IMR-90 (cell line): Measurements from ENCODE around the gene TCN1. TPM values are rescaled to one million over a fixed set of nuclear protein-coding genes. Genes with fewer than 3 reads are reported as not detected.

Experiments used
- ATAC-seq: fragments of 200-7000 bp; cut with Tn5 transposase; 2 replicates; pipeline ENCODE4 v1.9.1; 2020; ENCODE audit warnings: low read depth, mild to moderate bottlenecking, moderate library complexity
- BruUV-seq: library from RNA; stranded (reverse); fragments of 400-500 nt; replicated peaks from 2 replicates; lab custom pipeline; 2021; lab: Mats Ljungman, UMichigan
- CTCF ChIA-PET: fragments of 300-600 bp; formaldehyde crosslinking; extraction: SDS; loops from one replicate; lab custom pipeline; 2021; ENCODE audit warnings: antibody characterized with exemption; lab: Yijun Ruan, JAX
- POLR2A ChIA-PET: fragments of 300-600 bp; sonication (Branson Sonifier 250); formaldehyde crosslinking; loops from one replicate; lab custom pipeline; 2022; ENCODE audit warnings: antibody characterized with exemption; ENCODE audit not compliant: unreplicated experiment; lab: Charles Lee
- DNase-seq: peaks from one replicate; pipeline ENCODE4 v3.0.0; 2013
- H2AFZ ChIP-seq: replicated peaks from 2 replicates; pipeline ENCODE3; 2013; ENCODE audit warnings: low read length, mild to moderate bottlenecking; ENCODE audit not compliant: poor library complexity
- H2AK5ac ChIP-seq: 2 replicates; pipeline ENCODE4 v1.6.1; 2013; ENCODE audit warnings: low read depth, low read length, inconsistent platforms
- H2AK9ac ChIP-seq: replicated peaks from 2 replicates; pipeline ENCODE3; 2013; ENCODE audit warnings: mild to moderate bottlenecking, low read depth, low read length, moderate library complexity; ENCODE audit not compliant: poor library complexity
- H2BK120ac ChIP-seq: 2 replicates; pipeline ENCODE4 v1.6.1; 2013; ENCODE audit warnings: low read depth, low read length, inconsistent platforms
- H2BK15ac ChIP-seq: 3 replicates; pipeline ENCODE4 v1.6.1; 2013; ENCODE audit warnings: low read depth, low read length, inconsistent platforms
- H2BK20ac ChIP-seq: 2 replicates; pipeline ENCODE4 v1.6.1; 2013; ENCODE audit warnings: low read depth, mild to moderate bottlenecking, inconsistent platforms, low read length, moderate library complexity
- H2BK5ac ChIP-seq: 2 replicates; pipeline ENCODE4 v1.6.1; 2013; ENCODE audit warnings: mild to moderate bottlenecking, low read depth, low read length, inconsistent platforms; ENCODE audit not compliant: poor library complexity, severe bottlenecking
- H3K14ac ChIP-seq: replicated peaks from 2 replicates; pipeline ENCODE4 v1.6.1; 2013; ENCODE audit warnings: low read depth, low read length, inconsistent platforms
- H3K18ac ChIP-seq: 2 replicates; pipeline ENCODE4 v1.6.1; 2013; ENCODE audit warnings: low read depth, low read length, control low read depth
- H3K23ac ChIP-seq: 2 replicates; pipeline ENCODE4 v1.6.1; 2013; ENCODE audit warnings: low read depth, low read length, inconsistent platforms
- H3K27ac ChIP-seq: 2 replicates; pipeline ENCODE4 v1.5.1; 2013; ENCODE audit warnings: mild to moderate bottlenecking, control low read depth, low read length; ENCODE audit not compliant: insufficient read depth
- H3K27me3 ChIP-seq: 2 replicates; pipeline ENCODE4 v1.6.1; 2013; ENCODE audit warnings: low read length; ENCODE audit not compliant: control insufficient read depth, insufficient read depth
- H3K36me3 ChIP-seq: 2 replicates; pipeline ENCODE4 v1.6.1; 2013; ENCODE audit warnings: low read length, mixed read lengths; ENCODE audit not compliant: control insufficient read depth, insufficient read depth
- H3K4ac ChIP-seq: 2 replicates; pipeline ENCODE4 v1.6.1; 2013; ENCODE audit warnings: low read depth, low read length, inconsistent platforms
- H3K4me1 ChIP-seq: 2 replicates; pipeline ENCODE4 v1.6.1; 2013; ENCODE audit warnings: low read length, mixed read lengths; ENCODE audit not compliant: control insufficient read depth, insufficient read depth
- H3K4me2 ChIP-seq: 2 replicates; pipeline ENCODE4 v1.6.1; 2013; ENCODE audit warnings: low read depth, mild to moderate bottlenecking, control low read depth, low read length, moderate library complexity
- H3K4me3 ChIP-seq: 2 replicates; pipeline ENCODE4 v1.5.1; 2013; ENCODE audit warnings: low read depth, mild to moderate bottlenecking, control low read depth, low read length, moderate library complexity; ENCODE audit not compliant: insufficient read depth
- H3K56ac ChIP-seq: 2 replicates; pipeline ENCODE4 v1.6.1; 2013; ENCODE audit warnings: low read length, inconsistent platforms; ENCODE audit not compliant: insufficient read depth; ENCODE audit errors: extremely low read depth
- H3K79me1 ChIP-seq, 2 experiments: 2 replicates each; pipeline ENCODE4 v1.6.1; 2013; ENCODE audit warnings: low read length in 2 of 2, inconsistent platforms in 1 of 2, low read depth in 1 of 2
- H3K9ac ChIP-seq: 2 replicates; pipeline ENCODE4 v1.6.1; 2013; ENCODE audit warnings: low read depth, low read length, control low read depth
- H3K9me1 ChIP-seq: 2 replicates; pipeline ENCODE4 v1.6.1; 2013; ENCODE audit warnings: low read length, inconsistent platforms; ENCODE audit not compliant: insufficient read depth
- H3K9me3 ChIP-seq: 2 replicates; pipeline ENCODE4 v1.6.1; 2013; ENCODE audit warnings: low read length; ENCODE audit not compliant: control insufficient read depth, insufficient read depth
- H4K20me1 ChIP-seq: 2 replicates; pipeline ENCODE4 v1.6.1; 2013; ENCODE audit warnings: low read length, inconsistent platforms; ENCODE audit not compliant: insufficient read depth
- H4K5ac ChIP-seq: 2 replicates; pipeline ENCODE4 v1.6.1; 2013; ENCODE audit warnings: mild to moderate bottlenecking, low read depth, low read length, control low read depth
- H4K8ac ChIP-seq, 2 experiments: 2 replicates each; pipeline ENCODE4 v1.6.1; 2013; ENCODE audit warnings: low read depth in 2 of 2, low read length in 2 of 2, control low read depth in 1 of 2, inconsistent platforms in 1 of 2
- H4K91ac ChIP-seq: 2 replicates; pipeline ENCODE4 v1.6.1; 2013; ENCODE audit warnings: low read depth, low read length, inconsistent platforms; ENCODE audit not compliant: insufficient read depth
- BHLHE40 ChIP-seq: fragments of 150-350 bp; IDR thresholded peaks from 2 replicates; pipeline ENCODE4 v1.6.1; 2016; ENCODE audit warnings: mild to moderate bottlenecking, low read depth, low read length
- CTCF ChIP-seq: conservative IDR thresholded peaks from 2 replicates; pipeline ENCODE4 v1.5.1; 2012; ENCODE audit warnings: mild to moderate bottlenecking, low read depth, low read length, improper control_type of control experiment
- MXI1 ChIP-seq: IDR thresholded peaks from 2 replicates; pipeline ENCODE4 v1.6.1; 2012; ENCODE audit warnings: low read depth, mild to moderate bottlenecking, low read length, moderate library complexity, borderline replicate concordance
- NFE2L2 ChIP-seq: fragments of 150-350 bp; IDR thresholded peaks from 2 replicates; pipeline ENCODE4 v1.6.1; 2016; ENCODE audit warnings: low read depth, mild to moderate bottlenecking, low read length
- POLR2A ChIP-seq: IDR thresholded peaks from 2 replicates; pipeline ENCODE4 v1.6.1; 2012; ENCODE audit warnings: mild to moderate bottlenecking, low read depth, low read length
- RAD21 ChIP-seq: IDR thresholded peaks from 2 replicates; pipeline ENCODE4 v1.6.1; 2012; ENCODE audit warnings: low read length, improper control_type of control experiment
- SMC3 ChIP-seq: fragments of 150-350 bp; IDR thresholded peaks from 2 replicates; pipeline ENCODE4 v1.6.1; 2016; ENCODE audit warnings: low read depth, mild to moderate bottlenecking, antibody characterized with exemption, low read length, moderate library complexity
- USF2 ChIP-seq: fragments of 150-350 bp; IDR thresholded peaks from 2 replicates; pipeline ENCODE4 v1.6.1; 2017; ENCODE audit warnings: mild to moderate bottlenecking, antibody characterized with exemption, low read length, low read depth
- WGBS, 2 experiments: methylation state at CpG; one replicate each; pipeline versions ENCODE4 v1.1.5 to v1.1.7; 2013; ENCODE audit warnings: missing lambda C conversion rate in 2 of 2; ENCODE audit not compliant: insufficient read length in 1 of 2; ENCODE audit errors: extremely low coverage in 2 of 2; 5-methylcytosine and 5-hydroxymethylcytosine counted together
- dilution Hi-C: fragments of 300-500 bp; cut with HindIII; formaldehyde crosslinking; loops from one replicate; pipeline ENCODE4 v1.14.3; 2018; ENCODE audit warnings: low sequenced_read_pairs; ENCODE audit not compliant: unreplicated experiment
- in situ Hi-C: fragments of 300-500 bp; cut with MboI; formaldehyde crosslinking; loops from 3 replicates; pipeline ENCODE4 v1.14.3; 2019; ENCODE audit warnings: low sequenced_read_pairs, inconsistent platforms, mixed read lengths
- intact Hi-C: fragments of 100-400 bp; cut with micrococcal nuclease; formaldehyde crosslinking; loops from 2 replicates; pipeline ENCODE4 v1.10.0; 2022
- polyA plus RNA-seq, 3 experiments: library from polyadenylated mRNA; depleted of rRNA; stranded (reverse); fragments of >200 nt; gene quantifications; 2 replicates each; pipeline ENCODE4 v1.2.3, GENCODE V29; 2012; ENCODE audit warnings: low replicate concordance in 1 of 3
- total RNA-seq: library from RNA; depleted of rRNA; stranded (reverse); fragments of >200 nt; gene quantifications from 2 replicates; pipeline ENCODE4 v1.2.3, GENCODE V29; 2012

Gene TCN1
- total and polyA plus RNA-seq, 2 of the 4 experiments (the other 2 are of a cell fraction): not detected

DNA sequence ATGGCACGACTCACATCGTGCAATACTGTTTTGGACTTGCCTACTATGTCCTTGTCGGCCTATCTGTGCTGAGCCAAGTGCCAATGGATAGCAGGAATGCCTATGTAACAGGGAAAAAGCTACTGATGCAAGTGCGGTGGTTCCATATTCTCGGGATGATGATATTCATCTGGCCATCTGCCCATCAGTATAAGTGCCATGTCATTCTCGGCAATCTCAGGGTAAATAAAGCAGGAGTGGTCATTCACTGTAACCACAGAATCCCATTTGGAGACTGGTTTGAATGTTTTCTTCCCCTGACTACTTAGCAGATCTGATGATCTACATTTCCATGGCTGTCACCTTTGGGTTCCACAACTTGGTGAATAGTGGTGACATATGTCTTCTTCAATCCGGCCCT is 32.4 kb upstream of the TCN1 start:
- H2BK120ac ChIP-seq: no peak overlapping the region
- H3K4me1 ChIP-seq: no peaks in the 10 kb centered on the region
- DNase-seq (no peak), ATAC-seq (no peak)
- dilution Hi-C loops: no loop called here
- H3K4ac ChIP-seq: no peak overlapping the region
- no peaks in the 10 kb centered on the region; the same call in 1 of the 2 replicates for H3K9me3 ChIP-seq
- no peak overlapping the region for H2BK5ac ChIP-seq
- no peak overlapping the region for H2AK9ac ChIP-seq
- H3K36me3 ChIP-seq: no peaks in the 10 kb centered on the region
- H3K23ac ChIP-seq: no peak overlapping the region
- H4K20me1 ChIP-seq: no peaks in the 10 kb centered on the region
- H4K5ac ChIP-seq: no peak overlapping the region
- in situ Hi-C loops: no loop called here
- no peak overlapping the region for H2AK5ac ChIP-seq
- no peaks in the 10 kb centered on the region for H3K79me1 ChIP-seq
- no peak overlapping the region for H3K56ac ChIP-seq
- no peak overlapping the region for H3K4me2 ChIP-seq
- no peak overlapping the region for H3K9ac ChIP-seq
- BruUV-seq: no TSS peak
- ChIA-PET POLR2A (no interaction called here), CTCF (no interaction called here)
- no peak overlapping the region for H2BK15ac ChIP-seq
- 64% methylated on average over 3 of the region's 7 CpGs; no CpG with 5 or more reads in 1 of the 2 experiments for whole genome bisulfite sequencing, 2 experiments
- H3K27ac ChIP-seq: no peak overlapping the region
- H3K27me3 ChIP-seq: no peaks in the 10 kb centered on the region
- TF ChIP-seq RAD21 (no peak), BHLHE40 (no peak), CTCF (no peak), SMC3 (no peak), MXI1 (no peak), NFE2L2 (no peak), USF2 (no peak), POLR2A (no peak)
- no peak overlapping the region for H4K91ac ChIP-seq
- no peak overlapping the region for H3K18ac ChIP-seq
- H2AFZ ChIP-seq: no peak overlapping the region
- H3K14ac ChIP-seq: no peak overlapping the region
- H3K9me1 ChIP-seq: no peaks in the 10 kb centered on the region
- intact Hi-C loops: no loop called here
- no peak overlapping the region for H3K4me3 ChIP-seq
- H2BK20ac ChIP-seq: no peak overlapping the region
- no peak overlapping the region for H4K8ac ChIP-seq
